ENCODE results near the gene CHST6.
"Not testable (repeated sequence)": the region's sequence is repeated elsewhere in the genome, so short reads cannot be mapped to it uniquely, and the experiment has no call there.

CHST6 gene

DNA sequence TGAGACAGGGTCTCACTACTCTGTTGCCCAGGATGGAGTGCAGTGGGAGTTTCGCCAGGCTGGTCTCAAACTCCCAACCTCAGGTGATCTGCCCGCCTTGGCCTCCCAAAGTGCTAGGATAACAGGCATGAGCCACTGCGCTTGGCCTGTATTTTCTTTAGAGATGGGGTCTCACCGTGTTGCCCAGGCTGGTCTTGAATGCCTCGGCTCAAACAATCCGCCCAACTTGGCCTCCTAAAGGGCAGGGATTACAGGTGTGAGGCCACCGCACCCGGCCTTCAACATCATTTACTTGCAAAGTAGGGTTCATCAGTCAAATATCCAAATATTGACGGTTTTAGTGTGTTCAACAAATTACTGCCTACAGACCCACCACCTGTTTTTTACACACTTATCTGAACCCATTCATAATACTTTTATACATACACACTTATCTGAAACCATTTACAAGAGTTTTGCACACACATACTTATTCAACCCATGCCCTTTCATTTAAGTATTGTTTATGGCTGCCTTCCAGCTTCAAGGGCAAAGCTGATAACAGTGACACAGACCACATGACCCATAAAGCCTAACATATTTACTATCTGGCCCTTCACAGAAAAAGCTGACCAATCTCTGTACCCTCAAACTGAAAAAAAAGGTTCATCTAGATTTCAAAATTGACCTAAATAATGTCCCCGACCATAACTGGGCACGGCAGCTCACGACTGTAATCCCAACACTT lies 42.6 kb downstream of the CHST6 start:
- WGBS, 2 experiments = 91 to 94% methylated on average over 12 of the region's 12 CpGs
- H3K27ac ChIP-seq (ENCODE audit: insufficient read depth, low read depth, low read length, poor library complexity, severe bottlenecking) = no peak overlapping the region

GRCh38 chr16:75446416-75446815 lies 48.8 kb downstream of the CHST6 start:
- peaks cover 6% of the 10 kb centered on the region for H3K36me3 ChIP-seq (ENCODE audit: control insufficient read depth, insufficient read depth, low read length)
- H3K27ac ChIP-seq (ENCODE audit: insufficient read depth, low read depth, low read length, poor library complexity, severe bottlenecking) = no peak overlapping the region
- no peaks in the 10 kb centered on the region for H3K9me3 ChIP-seq (ENCODE audit: control insufficient read depth, low read length)
- no peaks in the 10 kb centered on the region for H3K27me3 ChIP-seq (ENCODE audit: control insufficient read depth, insufficient read depth, low read length, poor library complexity, severe bottlenecking)
- no peaks in the 10 kb centered on the region for H3K4me1 ChIP-seq (ENCODE audit: control insufficient read depth, insufficient read depth, low read length)
- no peak overlapping the region for H3K4me3 ChIP-seq (ENCODE audit: insufficient read depth, low read depth, low read length)

More for the DNA sequence above, 42.6 kb downstream of the CHST6 start:
- Histone ChIP-seq H3K4me3 (ENCODE audit: insufficient read depth, low read depth, low read length) (no peak overlapping the region), H3K27me3 (ENCODE audit: control insufficient read depth, insufficient read depth, low read length, poor library complexity, severe bottlenecking) (no peaks in the 10 kb centered on the region), H3K36me3 (ENCODE audit: control insufficient read depth, insufficient read depth, low read length) (peaks cover 6% of the 10 kb centered on the region), H3K9me3 (ENCODE audit: control insufficient read depth, low read length) (no peaks in the 10 kb centered on the region), H3K4me1 (ENCODE audit: control insufficient read depth, insufficient read depth, low read length) (peaks cover 34% of the 10 kb centered on the region)

- Histone ChIP-seq H3K9me3 (ENCODE audit: control insufficient read depth, low read length) (no peaks in the 10 kb centered on the region), H3K27me3 (ENCODE audit: control insufficient read depth, insufficient read depth, low read length, poor library complexity, severe bottlenecking) (no peaks in the 10 kb centered on the region), H3K36me3 (ENCODE audit: control insufficient read depth, insufficient read depth, low read length) (no peaks in the 10 kb centered on the region), H3K27ac (ENCODE audit: insufficient read depth, low read depth, low read length, poor library complexity, severe bottlenecking) (no peak overlapping the region), H3K4me3 (ENCODE audit: insufficient read depth, low read depth, low read length) (no peak overlapping the region), H3K4me1 (ENCODE audit: control insufficient read depth, insufficient read depth, low read length) (no peaks in the 10 kb centered on the region)
- WGBS, 2 experiments = 74 to 76% methylated on average over 5 of the region's 5 CpGs
These were observed 49.9 kb downstream of the CHST6 start for GRCh38 chr16:75445298-75445697.

DNA sequence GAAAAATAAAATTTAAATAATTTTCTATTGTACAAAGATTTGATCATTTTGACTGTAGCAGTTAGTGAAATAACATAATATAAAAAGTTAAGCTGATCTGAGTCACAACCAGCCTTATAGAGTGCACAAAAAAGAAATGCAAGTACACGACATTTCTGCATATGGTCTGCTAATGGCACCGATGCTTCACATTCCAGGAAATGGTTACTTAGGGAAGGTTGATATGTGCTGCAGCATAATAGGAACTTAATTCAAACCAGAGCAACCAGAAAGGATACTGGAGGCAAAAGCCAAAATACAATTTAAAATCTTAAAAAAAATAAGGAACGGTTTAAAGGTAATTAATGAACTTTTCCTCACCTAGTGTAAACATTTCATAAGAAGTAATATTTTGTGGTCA lies 51.9 kb downstream of the CHST6 start:
- H3K9me3 ChIP-seq (ENCODE audit: control insufficient read depth, low read length) = no peaks in the 10 kb centered on the region
- no peak overlapping the region for H3K27ac ChIP-seq (ENCODE audit: insufficient read depth, low read depth, low read length, poor library complexity, severe bottlenecking)
- H3K27me3 ChIP-seq (ENCODE audit: control insufficient read depth, insufficient read depth, low read length, poor library complexity, severe bottlenecking) = no peaks in the 10 kb centered on the region
- H3K4me1 ChIP-seq (ENCODE audit: control insufficient read depth, insufficient read depth, low read length) = no peaks in the 10 kb centered on the region
- H3K4me3 ChIP-seq (ENCODE audit: insufficient read depth, low read depth, low read length) = no peak overlapping the region
- H3K36me3 ChIP-seq (ENCODE audit: control insufficient read depth, insufficient read depth, low read length) = no peaks in the 10 kb centered on the region
- WGBS, 2 experiments = 96 to 100% methylated on average over 2 of the region's 3 CpGs

- peak overlapping the region; percentile 68 for H3K4me3 ChIP-seq (ENCODE audit: insufficient read depth, low read depth, low read length)
- peak overlapping the region; percentile 28 for H3K27ac ChIP-seq (ENCODE audit: insufficient read depth, low read depth, low read length, poor library complexity, severe bottlenecking)
- no peaks in the 10 kb centered on the region for H3K4me1 ChIP-seq (ENCODE audit: control insufficient read depth, insufficient read depth, low read length)
- H3K36me3 ChIP-seq (ENCODE audit: control insufficient read depth, insufficient read depth, low read length) = no peaks in the 10 kb centered on the region
- no peaks in the 10 kb centered on the region for H3K27me3 ChIP-seq (ENCODE audit: control insufficient read depth, insufficient read depth, low read length, poor library complexity, severe bottlenecking)
- WGBS, 2 experiments = 14 to 16% methylated on average over 32 of the region's 32 CpGs
- H3K9me3 ChIP-seq (ENCODE audit: control insufficient read depth, low read length) = no peaks in the 10 kb centered on the region
These were observed 61.4 kb downstream of the CHST6 start for GRCh38 chr16:75433732-75434413.

DNA sequence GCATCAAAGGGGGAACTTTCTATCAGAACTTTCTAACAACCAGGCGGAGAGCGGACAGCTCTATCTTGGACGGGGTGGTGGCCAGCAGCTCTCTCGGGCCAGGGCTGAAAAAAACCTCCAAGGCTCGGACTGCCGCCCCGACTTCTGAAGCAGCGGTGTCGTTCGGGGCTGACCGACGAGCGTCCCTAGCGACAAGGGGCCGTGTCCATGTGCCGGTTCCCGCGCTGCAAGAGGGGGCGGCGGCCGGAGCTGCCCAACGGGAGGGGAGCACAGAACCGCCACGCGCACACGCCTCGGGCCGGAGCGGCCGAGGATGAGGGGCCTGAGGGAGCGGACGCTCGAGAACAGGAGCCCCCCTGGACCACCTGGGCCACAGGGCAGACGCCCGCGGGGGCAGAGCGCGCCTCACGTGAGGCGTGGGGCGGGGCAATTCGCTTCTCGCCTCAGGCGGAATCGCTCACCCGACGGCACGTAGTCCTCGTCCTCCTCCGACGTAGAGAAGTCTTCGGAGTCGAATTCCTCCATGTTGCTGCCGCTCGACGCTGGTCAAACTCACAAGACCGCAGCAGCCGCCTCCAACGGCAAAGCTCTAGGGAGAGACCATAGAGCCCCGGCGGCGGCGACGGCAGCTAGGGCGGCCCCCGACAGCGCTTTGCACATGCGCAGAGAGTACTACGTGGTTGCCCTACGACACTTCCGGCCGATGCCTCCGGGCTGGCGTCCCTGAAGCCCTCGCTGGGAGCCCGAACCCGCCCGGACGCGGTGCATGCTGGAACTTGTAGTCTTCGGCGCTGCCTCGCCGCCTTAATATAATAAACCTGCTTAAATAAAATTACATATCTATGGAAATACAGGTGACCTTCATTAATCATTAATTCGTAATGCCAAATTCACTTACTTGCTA lies 62.2 kb downstream of the CHST6 start, which contains the start of gene CFDP1:
Gene CFDP1 (minus strand): TSS at position 676 of the 904 bp plus-strand sequence. CDS start 151 bp downstream, at position 525.
- H3K27ac ChIP-seq (ENCODE audit: insufficient read depth, low read depth, low read length, poor library complexity, severe bottlenecking) = peak within 1 kb of the TSS; percentile 30
- H3K4me1 ChIP-seq (ENCODE audit: control insufficient read depth, insufficient read depth, low read length) = no peaks in the 10 kb centered on the region
- no peaks in the 10 kb centered on the region for H3K36me3 ChIP-seq (ENCODE audit: control insufficient read depth, insufficient read depth, low read length)
- no peaks in the 10 kb centered on the region for H3K27me3 ChIP-seq (ENCODE audit: control insufficient read depth, insufficient read depth, low read length, poor library complexity, severe bottlenecking)
- no peaks in the 10 kb centered on the region for H3K9me3 ChIP-seq (ENCODE audit: control insufficient read depth, low read length)
- 1% methylated on average over 84 to 85 of the region's 85 CpGs for WGBS, 2 experiments
- peak within 1 kb of the TSS; percentile 68 for H3K4me3 ChIP-seq (ENCODE audit: insufficient read depth, low read depth, low read length)

DNA sequence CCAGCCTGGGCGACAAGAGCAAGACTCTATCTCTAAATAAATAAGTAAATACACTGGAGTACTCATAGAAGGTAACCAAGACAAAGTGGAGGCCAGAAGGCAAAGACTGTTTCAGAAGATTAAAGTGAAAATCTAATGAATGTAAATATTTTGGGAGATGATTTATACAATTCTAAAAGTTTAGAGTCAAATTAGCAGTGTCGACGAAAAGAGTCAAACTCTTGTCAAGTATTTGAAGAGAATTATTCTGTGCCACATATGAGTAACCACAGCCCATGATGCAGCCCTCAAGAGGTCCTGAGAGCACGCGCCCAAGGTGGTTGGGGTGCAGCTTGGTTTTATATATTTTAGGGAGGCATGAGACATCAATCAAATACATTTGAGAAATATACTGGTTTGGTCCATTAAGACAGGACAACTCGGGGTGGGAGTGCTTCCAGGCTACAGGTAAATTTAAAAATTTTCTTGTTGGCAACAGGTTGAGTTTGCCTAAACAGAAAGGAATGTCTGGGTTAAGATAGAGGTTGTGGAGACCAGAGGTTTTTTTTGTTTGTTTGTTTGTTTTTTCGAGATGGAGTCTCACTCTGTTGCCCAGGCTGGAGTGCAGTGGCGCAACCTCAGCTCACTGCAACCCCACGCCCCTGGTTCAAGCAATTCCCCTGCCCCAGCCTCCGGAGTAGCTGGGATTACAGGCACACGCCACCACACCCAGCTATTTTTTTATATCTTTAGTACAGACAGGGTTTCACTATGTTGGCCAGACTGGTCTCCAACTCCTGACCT lies 65.4 kb downstream of the CHST6 start:
- Histone ChIP-seq H3K27me3 (ENCODE audit: control insufficient read depth, insufficient read depth, low read length, poor library complexity, severe bottlenecking) (no peaks in the 10 kb centered on the region), H3K27ac (ENCODE audit: insufficient read depth, low read depth, low read length, poor library complexity, severe bottlenecking) (no peak overlapping the region), H3K4me3 (ENCODE audit: insufficient read depth, low read depth, low read length) (no peak overlapping the region), H3K4me1 (ENCODE audit: control insufficient read depth, insufficient read depth, low read length) (no peaks in the 10 kb centered on the region), H3K36me3 (ENCODE audit: control insufficient read depth, insufficient read depth, low read length) (no peaks in the 10 kb centered on the region), H3K9me3 (ENCODE audit: control insufficient read depth, low read length) (no peaks in the 10 kb centered on the region)
- WGBS, 2 experiments = 85 to 87% methylated on average over 10 to 11 of the region's 11 CpGs

- H3K27me3 ChIP-seq (ENCODE audit: control insufficient read depth, insufficient read depth, low read length, poor library complexity, severe bottlenecking); H3K9me3 ChIP-seq (ENCODE audit: control insufficient read depth, low read length); H3K4me3 ChIP-seq (ENCODE audit: insufficient read depth, low read depth, low read length); H3K36me3 ChIP-seq (ENCODE audit: control insufficient read depth, insufficient read depth, low read length); H3K4me1 ChIP-seq (ENCODE audit: control insufficient read depth, insufficient read depth, low read length); H3K27ac ChIP-seq (ENCODE audit: insufficient read depth, low read depth, low read length, poor library complexity, severe bottlenecking): not testable (repeated sequence)
- 89 to 95% methylated on average over 2 of the region's 2 CpGs for WGBS, 2 experiments
These were observed 68.7 kb downstream of the CHST6 start for GRCh38 chr16:75426524-75426923.

DNA sequence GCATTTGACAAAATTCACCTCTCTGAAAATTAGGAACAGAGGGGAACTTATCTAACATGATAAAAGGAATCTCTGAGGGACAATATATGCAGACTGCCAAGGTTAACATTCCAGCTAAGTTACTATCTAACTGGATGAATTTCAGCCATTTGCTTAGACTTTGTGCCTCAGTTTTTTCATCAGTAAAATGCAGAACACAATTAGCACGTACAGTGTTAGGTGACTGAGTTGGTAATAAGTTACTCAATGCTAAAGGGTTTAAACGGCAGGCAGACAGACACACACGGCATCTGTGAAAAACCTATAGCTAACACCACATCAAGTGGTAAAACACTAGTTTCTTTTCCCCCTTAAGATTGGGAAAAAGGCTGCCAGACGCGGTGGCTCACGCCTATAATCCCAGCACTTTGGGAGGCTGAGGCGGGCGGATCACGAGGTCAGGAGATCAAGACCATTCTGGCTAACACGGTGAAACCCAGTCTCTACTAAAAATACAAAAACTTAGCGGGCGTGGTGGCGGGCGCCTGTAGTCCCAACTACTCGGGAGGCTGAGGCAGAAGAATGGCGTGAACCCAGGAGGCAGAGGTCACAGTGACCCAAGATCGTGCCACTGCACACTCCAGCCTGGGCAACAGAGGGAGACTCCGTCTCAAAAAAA lies 71.0 kb downstream of the CHST6 start:
- 88 to 89% methylated on average over 18 of the region's 18 CpGs for WGBS, 2 experiments
- not testable (repeated sequence) for H3K4me1 ChIP-seq (ENCODE audit: control insufficient read depth, insufficient read depth, low read length); H3K27ac ChIP-seq (ENCODE audit: insufficient read depth, low read depth, low read length, poor library complexity, severe bottlenecking); H3K9me3 ChIP-seq (ENCODE audit: control insufficient read depth, low read length); H3K4me3 ChIP-seq (ENCODE audit: insufficient read depth, low read depth, low read length); H3K27me3 ChIP-seq (ENCODE audit: control insufficient read depth, insufficient read depth, low read length, poor library complexity, severe bottlenecking); H3K36me3 ChIP-seq (ENCODE audit: control insufficient read depth, insufficient read depth, low read length)

Data from ectodermal cell (in vitro differentiated cells).